Bronchial epithelial cell (primary cell): ENCODE measurements around the gene IFI44. TPM values are rescaled to one million over a fixed set of nuclear protein-coding genes. Genes with fewer than 3 reads are reported as not detected.
A peak's percentile ranks its signal among the peaks of the same experiment; 100 is the strongest.

ENCODE experiments used
- DNase-seq: peaks from one replicate; pipeline ENCODE4 v3.0.0-alpha.2; 2010; ENCODE audit warnings: low read depth
- FAIRE-seq: peaks from 2 replicates; lab custom pipeline; 2011; peaks lifted over from hg19 to GRCh38; lab: Jason Lieb, UNC
- H3K27me3 ChIP-seq: 2 replicates; pipeline ENCODE4 v1.5.1; 2011; ENCODE audit warnings: low read length; ENCODE audit not compliant: control insufficient read depth, insufficient read depth
- H3K36me3 ChIP-seq: 2 replicates; pipeline ENCODE4 v1.5.1; 2011; ENCODE audit warnings: low read length; ENCODE audit not compliant: control insufficient read depth, insufficient read depth
- H3K4me3 ChIP-seq: 2 replicates; pipeline ENCODE4 v1.5.1; 2011; ENCODE audit warnings: mild to moderate bottlenecking, low read depth, low read length, control low read depth
- total RNA-seq: library from RNA; depleted of rRNA; stranded (reverse); fragments of >200 nt; gene quantifications from 2 replicates; pipeline ENCODE4 v1.2.1, GENCODE V29; 2014
- TF ChIP-seq, protein P1 (sequence below): IDR thresholded peaks from 2 replicates; pipeline ENCODE4 v1.5.1; 2011; ENCODE audit warnings: mild to moderate bottlenecking, moderate library complexity, low read length, control low read depth, inconsistent platforms; ENCODE audit not compliant: insufficient read depth, severe bottlenecking

The IFI44 gene
- total RNA-seq, 1 donor from 2014 or later = 0.26 TPM

DNA sequence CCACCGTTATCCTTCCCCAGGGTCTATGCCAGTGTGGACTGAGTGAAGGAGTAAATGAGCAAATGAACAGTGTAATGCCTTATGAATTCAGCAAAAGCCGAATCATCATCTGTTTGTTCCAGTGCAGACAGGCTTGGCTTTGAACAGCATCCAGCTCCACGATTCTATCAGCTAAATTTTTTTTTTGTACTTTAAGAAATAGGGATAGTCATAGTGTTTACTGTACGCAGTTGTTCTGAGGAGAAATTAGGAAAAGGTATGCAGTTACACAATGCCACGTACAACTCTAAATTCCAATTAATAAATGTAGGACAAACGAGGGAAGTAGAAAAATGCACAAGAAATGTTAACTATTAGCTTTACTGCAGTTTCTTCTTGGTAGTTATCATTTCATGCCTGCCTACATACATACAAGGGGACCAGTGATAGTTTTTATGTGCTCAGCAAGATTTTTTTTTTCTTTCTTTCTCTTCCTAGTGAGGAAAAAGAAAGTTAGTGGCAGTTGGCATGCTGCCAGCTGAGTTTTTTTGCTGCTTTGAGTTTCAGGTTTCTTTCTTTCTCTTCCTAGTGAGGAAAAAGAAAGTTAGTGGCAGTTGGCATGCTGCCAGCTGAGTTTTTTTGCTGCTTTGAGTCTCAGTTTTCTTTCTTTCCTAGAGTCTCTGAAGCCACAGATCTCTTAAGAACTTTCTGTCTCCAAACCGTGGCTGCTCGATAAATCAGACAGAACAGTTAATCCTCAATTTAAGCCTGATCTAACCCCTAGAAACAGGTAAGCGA lies 29.6 kb upstream of the IFI44 start, which contains the start of gene IFI44L:
TSS of gene IFI44L (plus strand) at position 646 of the 777 bp plus-strand sequence. CDS start 7,468 bp downstream, outside the sequence.
- DNase-seq = peak; percentile 72
- Histone ChIP-seq H3K36me3 (no peaks in the 10 kb centered on the region), H3K4me3 (no peak within 1 kb of the TSS), H3K27me3 (no peaks in the 10 kb centered on the region)
- TF ChIP-seq, protein P1, sequence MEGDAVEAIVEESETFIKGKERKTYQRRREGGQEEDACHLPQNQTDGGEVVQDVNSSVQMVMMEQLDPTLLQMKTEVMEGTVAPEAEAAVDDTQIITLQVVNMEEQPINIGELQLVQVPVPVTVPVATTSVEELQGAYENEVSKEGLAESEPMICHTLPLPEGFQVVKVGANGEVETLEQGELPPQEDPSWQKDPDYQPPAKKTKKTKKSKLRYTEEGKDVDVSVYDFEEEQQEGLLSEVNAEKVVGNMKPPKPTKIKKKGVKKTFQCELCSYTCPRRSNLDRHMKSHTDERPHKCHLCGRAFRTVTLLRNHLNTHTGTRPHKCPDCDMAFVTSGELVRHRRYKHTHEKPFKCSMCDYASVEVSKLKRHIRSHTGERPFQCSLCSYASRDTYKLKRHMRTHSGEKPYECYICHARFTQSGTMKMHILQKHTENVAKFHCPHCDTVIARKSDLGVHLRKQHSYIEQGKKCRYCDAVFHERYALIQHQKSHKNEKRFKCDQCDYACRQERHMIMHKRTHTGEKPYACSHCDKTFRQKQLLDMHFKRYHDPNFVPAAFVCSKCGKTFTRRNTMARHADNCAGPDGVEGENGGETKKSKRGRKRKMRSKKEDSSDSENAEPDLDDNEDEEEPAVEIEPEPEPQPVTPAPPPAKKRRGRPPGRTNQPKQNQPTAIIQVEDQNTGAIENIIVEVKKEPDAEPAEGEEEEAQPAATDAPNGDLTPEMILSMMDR = no peak
- no peak for FAIRE-seq

DNA sequence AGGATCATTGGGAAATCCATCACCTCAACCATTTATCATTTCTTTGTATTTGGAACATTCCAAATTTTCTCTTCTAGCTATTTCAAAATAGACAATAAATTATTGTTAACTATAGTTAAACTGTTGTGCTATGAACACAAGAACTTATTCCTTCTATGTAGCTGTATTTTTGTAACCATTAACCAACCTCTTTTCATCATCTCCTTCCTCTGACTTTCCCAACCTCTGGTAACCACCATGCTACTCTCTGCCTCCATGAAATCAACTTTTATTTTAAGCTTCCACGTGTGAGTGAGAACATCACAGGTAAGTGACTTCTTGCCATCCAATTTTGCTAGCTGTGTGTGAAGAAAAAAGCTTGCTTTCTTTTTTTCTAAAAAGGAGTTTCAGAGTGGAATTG lies 29.0 kb upstream of the IFI44 start:
- FAIRE-seq (no peak), DNase-seq (no peak)
- H3K27me3 ChIP-seq = no peaks in the 10 kb centered on the region
- TF ChIP-seq, protein P1 = no peak
- H3K36me3 ChIP-seq = no peaks in the 10 kb centered on the region
- H3K4me3 ChIP-seq = no peak overlapping the region

DNA sequence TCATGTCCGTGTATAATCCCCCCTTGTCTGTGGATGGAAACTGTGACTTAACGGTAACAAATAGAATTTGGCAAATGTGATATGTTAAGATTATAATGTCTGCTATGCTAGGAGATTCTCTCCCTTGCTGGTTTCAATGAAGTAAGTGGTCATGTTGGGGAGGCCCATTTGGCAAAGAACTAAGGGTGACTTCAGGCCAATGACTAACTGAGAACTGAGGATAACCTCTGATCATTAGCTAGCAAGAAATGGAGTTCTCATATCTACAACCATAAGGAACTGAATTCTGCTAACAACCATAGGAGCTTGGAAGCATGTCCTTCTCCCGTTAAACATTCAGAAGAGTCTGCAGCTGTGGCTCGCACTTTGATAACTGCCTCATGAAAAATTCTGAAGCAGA lies 27.1 kb upstream of the IFI44 start:
- no peak overlapping the region for H3K4me3 ChIP-seq
- no peaks in the 10 kb centered on the region for H3K36me3 ChIP-seq
- FAIRE-seq (no peak), DNase-seq (no peak)
- TF ChIP-seq, protein P1 = no peak
- no peaks in the 10 kb centered on the region for H3K27me3 ChIP-seq

DNA sequence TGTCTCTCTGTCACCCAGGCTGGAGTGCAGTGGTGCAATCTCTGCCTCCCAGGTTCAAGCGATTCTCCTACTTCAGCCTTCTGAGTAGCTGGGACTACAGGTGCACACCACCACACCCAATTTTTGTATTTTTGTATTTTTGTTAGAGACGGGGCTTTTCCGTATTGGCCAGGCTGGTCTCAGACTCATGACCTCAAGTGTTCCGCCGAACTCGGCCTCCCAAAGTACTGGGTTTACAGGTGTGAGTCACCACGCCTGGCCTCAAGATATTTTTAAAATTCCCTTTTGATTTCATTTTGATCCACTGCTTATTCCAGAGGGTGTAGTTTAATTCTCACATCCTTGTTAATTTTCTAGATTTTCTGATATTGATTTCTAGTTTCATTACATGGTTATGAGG lies 25.6 kb upstream of the IFI44 start:
- Histone ChIP-seq H3K4me3 (no peak overlapping the region), H3K36me3 (no peaks in the 10 kb centered on the region), H3K27me3 (no peaks in the 10 kb centered on the region)
- DNase-seq (no peak), FAIRE-seq (no peak)
- TF ChIP-seq, protein P1 = no peak

DNA sequence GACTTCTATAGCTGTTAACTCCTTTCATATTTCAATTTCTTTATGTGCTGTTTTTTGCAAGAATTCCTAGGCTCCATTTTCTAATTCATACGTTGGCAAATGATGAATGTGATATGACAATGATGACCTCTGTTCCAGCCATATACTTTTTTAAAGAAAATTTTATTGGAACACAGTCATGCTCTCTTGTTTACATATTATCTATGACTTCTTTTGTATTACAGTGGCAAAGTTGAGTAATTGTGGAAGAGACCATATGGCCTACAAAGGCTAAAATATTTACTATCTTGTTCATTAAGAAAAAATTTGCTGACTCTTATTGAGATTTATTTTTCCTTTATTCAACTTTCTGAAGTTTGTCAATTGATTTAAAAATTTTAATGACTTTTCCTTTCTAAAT lies 22.3 kb upstream of the IFI44 start:
- Histone ChIP-seq H3K4me3 (no peak overlapping the region), H3K27me3 (no peaks in the 10 kb centered on the region), H3K36me3 (no peaks in the 10 kb centered on the region)
- TF ChIP-seq, protein P1 = no peak
- DNase-seq (no peak), FAIRE-seq (no peak)
